ENCODE data around the gene SLC49A3. TPM values are rescaled to one million over a fixed set of nuclear protein-coding genes. Genes with fewer than 3 reads are reported as not detected.

The SLC49A3 gene
- total and polyA plus RNA-seq, 2 of the 8 experiments (the other 6 are each of a cell fraction or from before 2014, with no cell fraction given): 5.0 to 8.8 TPM

GRCh38 chr4:714087-714486 lies 25.1 kb upstream of the SLC49A3 start:
- Histone ChIP-seq H3K36me3 (ENCODE audit: control insufficient read depth in 2 of 4, insufficient read depth in 4 of 4, low read length in 3 of 4) (peaks cover 0 to 6% (median 0%) of the 10 kb centered on the region in 4 experiments; a peak in 2 of 8 replicates), H2BK12ac (ENCODE audit: low read depth, low read length) (no peak overlapping the region), H3K27ac (ENCODE audit: low read depth, low read length) (no peak overlapping the region), H3K9ac (replicated peaks in 1 of 4; ENCODE audit: extremely low read depth in 1 of 4, low read depth in 3 of 4, low read length in 3 of 4) (no peak overlapping the region), H3K18ac (ENCODE audit: extremely low read depth, low read length) (no peak overlapping the region), H3K9me3 (ENCODE audit: insufficient read depth in 2 of 2, low read depth in 1 of 2, low read length in 1 of 2) (no peaks in the 10 kb centered on the region), H4K5ac (ENCODE audit: insufficient read length, low read depth, low read length) (no peak overlapping the region), H3K23ac (ENCODE audit: insufficient read length) (no peak overlapping the region), H3K79me1 (ENCODE audit: low read depth, low read length) (peaks cover 29% of the 10 kb centered on the region), H2AK5ac (ENCODE audit: low read depth, low read length) (no peak overlapping the region), H3K56ac (replicated peaks; ENCODE audit: insufficient read length, low read depth, low read length) (no peak overlapping the region), H3K23me2 (ENCODE audit: low read depth, low read length) (no peaks in the 10 kb centered on the region), H4K8ac (ENCODE audit: extremely low read depth, insufficient read depth, low read length) (no peak overlapping the region), H4K91ac (replicated peaks; ENCODE audit: insufficient read length, low read length) (no peak overlapping the region), H3K14ac (ENCODE audit: insufficient read length) (no peak overlapping the region), H2AFZ (ENCODE audit: low read length) (no peak overlapping the region), H3K4me3 (ENCODE audit: extremely low read depth in 1 of 4, insufficient read depth in 2 of 4, low read depth in 3 of 4, low read length in 4 of 4) (no peak overlapping the region), H2BK20ac (ENCODE audit: low read length) (no peak overlapping the region), H3K4me1 (replicated peaks in 1 of 4; ENCODE audit: control insufficient read depth in 3 of 4, insufficient read depth in 4 of 4, low read length in 3 of 4) (no peaks in the 10 kb centered on the region), H3K27me3 (replicated peaks in 1 of 4; ENCODE audit: control insufficient read depth in 3 of 4, extremely low read depth in 1 of 4, insufficient read depth in 3 of 4, low read length in 3 of 4) (no peaks in the 10 kb centered on the region), H2BK15ac (ENCODE audit: low read length) (no peak overlapping the region), H3K79me2 (ENCODE audit: control insufficient read depth in 1 of 2, insufficient read depth in 2 of 2, low read length in 2 of 2) (peaks cover 11 to 86% of the 10 kb centered on the region in 2 experiments), H3K4ac (replicated peaks; ENCODE audit: insufficient read length, low read depth, low read length) (no peak overlapping the region), H4K20me1 (replicated peaks in 1 of 2; ENCODE audit: control insufficient read depth in 1 of 2, insufficient read depth in 2 of 2, low read length in 2 of 2) (peaks cover 20 to 43% of the 10 kb centered on the region in 2 experiments), H2BK120ac (replicated peaks; ENCODE audit: low read depth, low read length) (no peak overlapping the region), H3K4me2 (ENCODE audit: insufficient read depth in 1 of 2, low read depth in 2 of 2, low read length in 2 of 2) (no peak overlapping the region), H2BK5ac (ENCODE audit: low read depth, low read length) (no peak overlapping the region)
- FAIRE-seq: no peak
- DNase-seq (ENCODE audit: low read depth in 1 of 2, low spot score in 2 of 2): no peak
- CTCF ChIA-PET (ENCODE audit: partially characterized antibody): interaction anchor here (0.8 to 1.7 kb wide), 6 partner anchors 11 to 30 kb away, joined by 3 to 5 read pairs (median 4); no protein-coding TSS in a partner anchor
- 90% methylated on average over 15 of the region's 18 CpGs; no CpG with 5 or more reads in 1 of the 2 experiments for WGBS, 2 experiments (ENCODE audit: extremely low coverage in 1 of 2, insufficient coverage in 1 of 2, insufficient read length in 1 of 2, insufficient replicate concordance in 2 of 2, low coverage in 1 of 2, low lambda C conversion rate in 2 of 2, missing lambda C conversion rate in 1 of 2)
- POLR2A ChIA-PET (ENCODE audit: partially characterized antibody): interaction anchor here (1.2 kb wide), 1 partner anchor 10 kb away, joined by 5 read pairs; no protein-coding TSS in a partner anchor
- TF ChIP-seq ATF3 (IDR thresholded peaks at IDR 0.05; ENCODE audit: insufficient read depth, low read depth, low read length) (no peak), CEBPB (IDR thresholded peaks at IDR 0.05; ENCODE audit: low read depth, low read length) (no peak), TCF12 (IDR thresholded peaks at IDR 0.05; ENCODE audit: low read depth, low read length) (no peak), KDM1A (IDR thresholded peaks at IDR 0.05; ENCODE audit: borderline replicate concordance, low read length) (no peak), USF2 (IDR thresholded peaks at IDR 0.05; ENCODE audit: low read length) (no peak), FOSL1 (IDR thresholded peaks at IDR 0.05; ENCODE audit: insufficient read depth, low read depth, low read length) (no peak), CHD2 (IDR thresholded peaks at IDR 0.05; ENCODE audit: low read length) (no peak), TEAD4 (IDR thresholded peaks at IDR 0.05; ENCODE audit: low read depth, low read length) (no peak), KDM4A (IDR thresholded peaks at IDR 0.05; ENCODE audit: low read depth, low read length, severe bottlenecking) (no peak), ASH2L (IDR thresholded peaks at IDR 0.05; ENCODE audit: low read length) (no peak)

Measured in H1 (cell line).